HEK293T (cell line): ENCODE results near the gene RUVBL1.

Experiments used
- FOXA1 ChIP-seq: fragments of 450-650 bp; IDR thresholded peaks from 2 replicates; pipeline ENCODE4 v1.6.1; 2016; ENCODE audit warnings: mild to moderate bottlenecking
- SUZ12 ChIP-seq: fragments of 450-650 bp; IDR thresholded peaks from 2 replicates; pipeline ENCODE4 v1.6.1; 2016; ENCODE audit warnings: mild to moderate bottlenecking

- TF ChIP-seq FOXA1 (no peak), SUZ12 (no peak)
These were observed 39.8 kb upstream of the RUVBL1 start for GRCh38 chr3:128163432-128163831.
